HL-60 (cell line): ENCODE measurements around the gene PLSCR4.

Experiments used
- GABPA ChIP-seq: IDR thresholded peaks from 2 replicates; pipeline ENCODE4 v1.6.1; 2012; ENCODE audit warnings: low read depth
- POLR2AphosphoS5 ChIP-seq: IDR thresholded peaks from 2 replicates; pipeline ENCODE4 v1.6.1; 2012; ENCODE audit warnings: low read depth
- TF ChIP-seq, protein P1 (sequence below): IDR thresholded peaks from one replicate; pipeline ENCODE4 v1.5.1; 2011; ENCODE audit warnings: low read length, control low read depth, inconsistent platforms; ENCODE audit not compliant: insufficient read depth
- TF ChIP-seq, protein P2 (sequence below): IDR thresholded peaks from 2 replicates; pipeline ENCODE4 v1.6.1; 2012; ENCODE audit warnings: low read depth; ENCODE audit not compliant: insufficient replicate concordance

DNA sequence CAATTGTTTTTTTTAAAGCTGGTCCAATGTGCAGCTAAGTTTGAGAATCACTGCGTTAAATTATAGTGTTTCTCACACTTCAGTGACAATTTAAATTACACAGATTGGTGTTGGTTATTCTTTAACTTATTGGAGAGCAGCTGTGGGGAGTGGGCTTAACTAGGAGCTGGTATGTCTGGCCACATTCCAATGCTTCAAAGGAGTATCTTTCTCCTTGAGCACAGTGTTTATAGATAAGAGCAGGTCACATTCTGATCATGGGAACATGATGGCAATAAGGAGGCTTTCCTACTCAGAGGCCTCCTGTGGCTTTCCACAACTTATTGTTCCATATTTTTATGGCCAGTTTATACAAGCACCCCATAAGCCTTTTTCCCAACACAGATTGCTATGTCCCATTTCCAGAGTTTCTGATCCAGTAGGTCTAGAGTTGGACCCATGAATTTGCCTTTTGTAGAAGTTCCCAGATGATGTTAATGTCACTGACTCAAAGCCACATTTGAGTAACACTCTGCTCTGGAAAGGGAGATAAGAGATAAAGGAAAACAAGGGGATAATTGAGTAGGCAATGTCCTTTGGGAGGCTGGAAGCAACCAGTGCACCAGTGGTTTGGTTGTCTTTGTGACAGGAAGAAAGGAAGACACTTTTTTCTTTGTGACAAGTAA is 33.0 kb upstream of the PLSCR4 start:
- TF ChIP-seq POLR2AphosphoS5 = no peak
- TF ChIP-seq, protein P1, sequence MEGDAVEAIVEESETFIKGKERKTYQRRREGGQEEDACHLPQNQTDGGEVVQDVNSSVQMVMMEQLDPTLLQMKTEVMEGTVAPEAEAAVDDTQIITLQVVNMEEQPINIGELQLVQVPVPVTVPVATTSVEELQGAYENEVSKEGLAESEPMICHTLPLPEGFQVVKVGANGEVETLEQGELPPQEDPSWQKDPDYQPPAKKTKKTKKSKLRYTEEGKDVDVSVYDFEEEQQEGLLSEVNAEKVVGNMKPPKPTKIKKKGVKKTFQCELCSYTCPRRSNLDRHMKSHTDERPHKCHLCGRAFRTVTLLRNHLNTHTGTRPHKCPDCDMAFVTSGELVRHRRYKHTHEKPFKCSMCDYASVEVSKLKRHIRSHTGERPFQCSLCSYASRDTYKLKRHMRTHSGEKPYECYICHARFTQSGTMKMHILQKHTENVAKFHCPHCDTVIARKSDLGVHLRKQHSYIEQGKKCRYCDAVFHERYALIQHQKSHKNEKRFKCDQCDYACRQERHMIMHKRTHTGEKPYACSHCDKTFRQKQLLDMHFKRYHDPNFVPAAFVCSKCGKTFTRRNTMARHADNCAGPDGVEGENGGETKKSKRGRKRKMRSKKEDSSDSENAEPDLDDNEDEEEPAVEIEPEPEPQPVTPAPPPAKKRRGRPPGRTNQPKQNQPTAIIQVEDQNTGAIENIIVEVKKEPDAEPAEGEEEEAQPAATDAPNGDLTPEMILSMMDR = no peak
- TF ChIP-seq, protein P2, sequence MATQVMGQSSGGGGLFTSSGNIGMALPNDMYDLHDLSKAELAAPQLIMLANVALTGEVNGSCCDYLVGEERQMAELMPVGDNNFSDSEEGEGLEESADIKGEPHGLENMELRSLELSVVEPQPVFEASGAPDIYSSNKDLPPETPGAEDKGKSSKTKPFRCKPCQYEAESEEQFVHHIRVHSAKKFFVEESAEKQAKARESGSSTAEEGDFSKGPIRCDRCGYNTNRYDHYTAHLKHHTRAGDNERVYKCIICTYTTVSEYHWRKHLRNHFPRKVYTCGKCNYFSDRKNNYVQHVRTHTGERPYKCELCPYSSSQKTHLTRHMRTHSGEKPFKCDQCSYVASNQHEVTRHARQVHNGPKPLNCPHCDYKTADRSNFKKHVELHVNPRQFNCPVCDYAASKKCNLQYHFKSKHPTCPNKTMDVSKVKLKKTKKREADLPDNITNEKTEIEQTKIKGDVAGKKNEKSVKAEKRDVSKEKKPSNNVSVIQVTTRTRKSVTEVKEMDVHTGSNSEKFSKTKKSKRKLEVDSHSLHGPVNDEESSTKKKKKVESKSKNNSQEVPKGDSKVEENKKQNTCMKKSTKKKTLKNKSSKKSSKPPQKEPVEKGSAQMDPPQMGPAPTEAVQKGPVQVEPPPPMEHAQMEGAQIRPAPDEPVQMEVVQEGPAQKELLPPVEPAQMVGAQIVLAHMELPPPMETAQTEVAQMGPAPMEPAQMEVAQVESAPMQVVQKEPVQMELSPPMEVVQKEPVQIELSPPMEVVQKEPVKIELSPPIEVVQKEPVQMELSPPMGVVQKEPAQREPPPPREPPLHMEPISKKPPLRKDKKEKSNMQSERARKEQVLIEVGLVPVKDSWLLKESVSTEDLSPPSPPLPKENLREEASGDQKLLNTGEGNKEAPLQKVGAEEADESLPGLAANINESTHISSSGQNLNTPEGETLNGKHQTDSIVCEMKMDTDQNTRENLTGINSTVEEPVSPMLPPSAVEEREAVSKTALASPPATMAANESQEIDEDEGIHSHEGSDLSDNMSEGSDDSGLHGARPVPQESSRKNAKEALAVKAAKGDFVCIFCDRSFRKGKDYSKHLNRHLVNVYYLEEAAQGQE = no peak
- no peak for TF ChIP-seq GABPA
